Tibial nerve (tissue), 3 donors: Measurements from ENCODE around the gene CDON.

Experiments used
- POLR2A ChIP-seq, 2 donors: fragments of 450-650 bp; IDR thresholded peaks; one replicate each; pipeline ENCODE4 v1.6.1; 2017; ENCODE audit warnings: antibody characterized with exemption in 2 of 2, mild to moderate bottlenecking in 2 of 2, moderate library complexity in 2 of 2
- TF ChIP-seq, protein P1 (sequence below), 5 experiments: fragments of 200-600 bp in 3 of 5; fragments of 450-650 bp in 2 of 5; sonication (generic) in 3 of 5; IDR thresholded peaks; one replicate each; pipeline ENCODE4 v1.5.1; 2016 to 2019; ENCODE audit warnings: antibody characterized with exemption in 5 of 5, mild to moderate bottlenecking in 3 of 5, moderate library complexity in 2 of 5

DNA sequence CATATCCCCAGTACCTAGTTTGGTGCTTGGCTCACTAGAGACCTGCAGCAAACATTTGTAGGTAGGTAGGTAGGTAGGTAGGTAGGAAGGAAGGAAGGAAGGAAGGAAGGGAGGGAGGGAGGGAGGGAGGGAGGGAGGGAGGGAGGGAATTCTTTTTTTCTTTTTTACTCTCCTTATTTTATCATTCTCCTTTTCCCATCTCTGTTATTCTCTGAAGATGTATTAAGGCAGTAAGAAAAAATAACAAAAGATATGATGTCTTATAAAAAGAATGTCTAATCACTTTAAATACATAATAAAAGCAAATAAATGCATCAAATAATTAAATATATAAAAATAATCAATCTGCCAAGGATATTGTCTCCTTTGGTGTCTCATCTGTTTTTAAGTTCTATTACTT is 88.4 kb downstream of the CDON start:
- TF ChIP-seq POLR2A (IDR thresholded peaks at IDR 0.05): no peak
- TF ChIP-seq, protein P1, sequence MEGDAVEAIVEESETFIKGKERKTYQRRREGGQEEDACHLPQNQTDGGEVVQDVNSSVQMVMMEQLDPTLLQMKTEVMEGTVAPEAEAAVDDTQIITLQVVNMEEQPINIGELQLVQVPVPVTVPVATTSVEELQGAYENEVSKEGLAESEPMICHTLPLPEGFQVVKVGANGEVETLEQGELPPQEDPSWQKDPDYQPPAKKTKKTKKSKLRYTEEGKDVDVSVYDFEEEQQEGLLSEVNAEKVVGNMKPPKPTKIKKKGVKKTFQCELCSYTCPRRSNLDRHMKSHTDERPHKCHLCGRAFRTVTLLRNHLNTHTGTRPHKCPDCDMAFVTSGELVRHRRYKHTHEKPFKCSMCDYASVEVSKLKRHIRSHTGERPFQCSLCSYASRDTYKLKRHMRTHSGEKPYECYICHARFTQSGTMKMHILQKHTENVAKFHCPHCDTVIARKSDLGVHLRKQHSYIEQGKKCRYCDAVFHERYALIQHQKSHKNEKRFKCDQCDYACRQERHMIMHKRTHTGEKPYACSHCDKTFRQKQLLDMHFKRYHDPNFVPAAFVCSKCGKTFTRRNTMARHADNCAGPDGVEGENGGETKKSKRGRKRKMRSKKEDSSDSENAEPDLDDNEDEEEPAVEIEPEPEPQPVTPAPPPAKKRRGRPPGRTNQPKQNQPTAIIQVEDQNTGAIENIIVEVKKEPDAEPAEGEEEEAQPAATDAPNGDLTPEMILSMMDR (IDR thresholded peaks at IDR 0.05): no peak
